Stimulated activated CD8-positive, alpha-beta memory T cell treated with anti-CD3 and anti-CD28 coated beads, Interleukin-12 subunit alpha, Interleukin-12 subunit beta, amount 100 ng/mL, for 4 hours (primary cell): ENCODE data around the gene TGFBR2.
"Not testable (repeated sequence)": the region's sequence is repeated elsewhere in the genome, so short reads cannot be mapped to it uniquely, and the experiment has no call there.

Experiments
- DNase-seq: peaks from one replicate; pipeline ENCODE4 v3.0.0-alpha.2; 2020; ENCODE audit warnings: low read depth

The TGFBR2 gene

DNA sequence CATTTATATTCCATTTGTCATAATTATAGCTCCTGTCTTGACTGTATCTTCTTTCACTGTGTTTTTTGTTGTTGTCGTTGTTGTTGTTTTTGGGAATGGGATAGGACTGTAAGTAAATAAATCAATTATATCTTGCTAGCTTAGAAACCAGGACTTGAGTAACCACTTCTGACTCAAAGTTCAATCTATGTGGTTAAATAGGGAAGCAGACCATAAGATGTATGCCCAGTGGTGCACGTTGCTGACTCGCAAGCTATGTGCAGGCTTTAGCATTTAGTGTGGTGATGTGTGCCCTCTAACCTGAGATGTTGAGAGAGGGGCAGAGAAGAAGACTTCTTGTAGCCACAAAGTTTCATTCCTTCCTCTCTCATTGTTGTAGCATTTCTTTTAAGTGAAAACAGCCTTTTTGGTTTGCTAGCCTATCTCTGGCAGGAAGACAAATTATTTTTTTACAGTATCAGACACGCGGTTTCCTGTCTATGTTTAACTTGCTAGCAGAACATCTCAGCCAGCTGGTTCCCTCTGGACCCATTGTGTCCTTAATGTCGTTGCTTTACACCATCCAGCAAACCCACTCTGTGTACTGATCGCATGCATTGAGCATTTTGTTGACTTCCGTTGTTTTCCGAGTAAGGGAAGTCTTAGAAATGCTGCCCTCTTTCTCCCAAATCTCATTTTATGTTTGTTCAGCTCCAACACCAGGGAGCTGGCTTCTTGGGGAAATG, 52.1 kb downstream of the TGFBR2 start:
- DNase-seq: no peak

- no peak for DNase-seq
Measured at GRCh38 chr3:30659270-30660130, 53.1 kb downstream of the TGFBR2 start.

- no peak for DNase-seq
Measured at GRCh38 chr3:30660136-30660535, 53.7 kb downstream of the TGFBR2 start.

- no peak for DNase-seq
Measured at GRCh38 chr3:30660656-30661055, 54.3 kb downstream of the TGFBR2 start.

- no peak for DNase-seq
Measured at GRCh38 chr3:30661098-30661873, 54.9 kb downstream of the TGFBR2 start.

- no peak for DNase-seq
Measured at GRCh38 chr3:30662836-30663235, 56.4 kb downstream of the TGFBR2 start.

GRCh38 chr3:30663533-30664241, 57.3 kb downstream of the TGFBR2 start:
- no peak for DNase-seq

- no peak for DNase-seq
Measured at GRCh38 chr3:30664459-30664858, 58.1 kb downstream of the TGFBR2 start.

DNA sequence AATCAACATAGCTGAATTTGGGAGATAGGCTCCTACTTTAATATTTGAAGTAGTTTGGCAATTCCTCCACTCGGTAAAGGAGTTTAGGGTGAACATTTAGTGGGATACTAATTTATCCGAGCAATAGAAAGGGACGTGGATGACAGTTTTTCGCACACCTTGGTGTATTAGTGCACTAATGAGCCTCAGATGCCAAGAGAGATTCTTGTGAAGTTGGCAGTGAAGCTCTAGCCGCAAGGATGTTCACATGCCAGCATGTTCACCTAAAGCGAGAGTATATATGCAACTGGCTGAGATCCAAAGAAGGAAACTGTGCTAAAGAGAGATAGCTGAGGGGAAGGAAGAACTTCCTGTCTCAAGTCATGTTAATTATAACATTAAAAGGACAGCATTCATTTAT, 58.5 kb downstream of the TGFBR2 start:
- DNase-seq: no peak

DNA sequence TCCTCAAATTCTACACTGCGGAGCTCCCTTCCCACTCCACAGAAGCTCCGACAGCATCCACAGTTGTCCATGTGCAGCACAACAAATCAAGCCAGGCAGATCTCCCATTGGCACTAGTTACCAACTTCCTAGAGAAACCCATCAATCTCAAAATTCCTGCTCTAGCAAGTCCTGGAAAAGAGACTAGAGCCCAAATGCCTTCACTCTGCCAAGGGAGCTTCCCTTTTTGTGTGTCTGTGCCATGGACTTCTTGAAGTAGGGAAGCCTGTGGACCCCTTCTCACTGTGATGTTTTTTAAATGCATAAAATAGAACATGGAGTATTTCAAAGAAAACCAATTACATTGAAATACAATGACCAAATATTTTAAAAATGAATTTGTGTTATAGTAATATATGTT, 59.1 kb downstream of the TGFBR2 start:
- DNase-seq: no peak

- no peak for DNase-seq
Measured at GRCh38 chr3:30666572-30667279, 60.3 kb downstream of the TGFBR2 start.

DNA sequence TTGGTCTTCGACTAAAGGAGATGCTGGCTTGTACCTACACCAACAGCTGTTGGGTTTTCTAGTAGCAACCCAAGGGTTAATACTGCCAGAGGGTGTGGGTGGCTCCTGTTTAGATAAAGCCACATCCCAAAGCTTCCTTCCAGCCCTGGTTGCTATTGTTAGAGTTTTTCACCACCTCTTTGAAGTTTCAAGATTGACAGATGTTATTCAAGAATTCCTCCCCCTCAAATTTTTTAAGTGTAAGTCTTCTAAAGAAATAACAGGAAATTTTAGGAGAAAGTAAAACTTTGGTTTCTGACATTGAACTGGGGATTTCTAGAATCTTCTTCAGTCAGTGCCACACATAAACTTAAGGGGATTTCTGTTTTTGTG, 60.9 kb downstream of the TGFBR2 start:
- DNase-seq: no peak

- DNase-seq: no peak
Measured at GRCh38 chr3:30668051-30668609, 61.7 kb downstream of the TGFBR2 start.

GRCh38 chr3:30669360-30669934, 63.0 kb downstream of the TGFBR2 start:
- not testable (repeated sequence) for DNase-seq

- DNase-seq: no peak
Measured at GRCh38 chr3:30670292-30670691, 63.9 kb downstream of the TGFBR2 start.

- DNase-seq: no peak
Measured at GRCh38 chr3:30671527-30672286, 65.3 kb downstream of the TGFBR2 start.

DNA sequence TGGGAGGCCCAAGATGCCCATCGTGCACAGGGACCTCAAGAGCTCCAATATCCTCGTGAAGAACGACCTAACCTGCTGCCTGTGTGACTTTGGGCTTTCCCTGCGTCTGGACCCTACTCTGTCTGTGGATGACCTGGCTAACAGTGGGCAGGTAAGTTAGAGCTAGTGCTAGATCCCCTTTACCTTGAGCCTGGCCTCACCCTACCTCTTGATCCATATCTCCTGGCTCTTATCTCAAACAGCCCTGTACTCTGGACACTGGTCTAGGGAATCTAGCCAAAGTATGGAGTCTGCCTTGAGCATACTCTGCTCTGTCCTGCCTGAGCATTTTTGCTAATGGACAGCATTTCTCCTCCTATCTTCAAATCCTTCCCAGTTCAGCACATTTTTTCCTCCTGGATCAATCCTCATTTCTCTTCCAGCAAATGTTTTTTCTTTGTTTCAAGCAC, 65.9 kb downstream of the TGFBR2 start:
- DNase-seq: no peak

GRCh38 chr3:30672959-30673358, 66.6 kb downstream of the TGFBR2 start:
- no peak for DNase-seq

- no peak for DNase-seq
Measured at GRCh38 chr3:30673425-30674341, 67.3 kb downstream of the TGFBR2 start.
